ENCODE measurements around the gene TARBP2.
"Not testable (repeated sequence)": the region's sequence is repeated elsewhere in the genome, so short reads cannot be mapped to it uniquely, and the experiment has no call there.

Gene TARBP2

GRCh38 chr12:53476769-53477209 is 24.3 kb upstream of the TARBP2 start:
- Histone ChIP-seq H3K27me3 (ENCODE audit: control insufficient read depth in 1 of 2, insufficient read depth in 2 of 2, low read length in 2 of 2) (no peaks in the 10 kb centered on the region), H3K9me3 (ENCODE audit: control insufficient read depth in 2 of 2, low read length in 2 of 2) (no peaks in the 10 kb centered on the region), H3K4me3 (ENCODE audit: low read length in 2 of 2) (no peak overlapping the region), H3K9ac (ENCODE audit: low read length in 2 of 2) (no peak overlapping the region), H3K4me1 (ENCODE audit: control insufficient read depth, insufficient read depth, low read length) (peaks cover 11% of the 10 kb centered on the region), H3K36me3 (ENCODE audit: control insufficient read depth in 2 of 2, insufficient read depth in 2 of 2, low read length in 2 of 2) (peaks cover 57 to 67% of the 10 kb centered on the region in 2 donors), H3K27ac (ENCODE audit: low read length) (no peak overlapping the region)

- Histone ChIP-seq H3K27ac (ENCODE audit: low read length) (no peak overlapping the region), H3K9me3 (ENCODE audit: control insufficient read depth in 2 of 2, low read length in 2 of 2) (no peaks in the 10 kb centered on the region), H3K36me3 (ENCODE audit: control insufficient read depth in 2 of 2, insufficient read depth in 2 of 2, low read length in 2 of 2) (peaks cover 63 to 65% of the 10 kb centered on the region in 2 donors), H3K27me3 (ENCODE audit: control insufficient read depth in 1 of 2, insufficient read depth in 2 of 2, low read length in 2 of 2) (no peaks in the 10 kb centered on the region), H3K9ac (ENCODE audit: low read length in 2 of 2) (no peak overlapping the region), H3K4me1 (ENCODE audit: control insufficient read depth, insufficient read depth, low read length) (peaks cover 9% of the 10 kb centered on the region), H3K4me3 (ENCODE audit: low read length in 2 of 2) (no peak overlapping the region)
Measured at GRCh38 chr12:53478865-53479264, 22.2 kb upstream of the TARBP2 start.

- H3K9ac ChIP-seq (ENCODE audit: low read length in 2 of 2), result no peak overlapping the region
- H3K4me1 ChIP-seq (ENCODE audit: control insufficient read depth, insufficient read depth, low read length), result peaks cover 9% of the 10 kb centered on the region
Measured at GRCh38 chr12:53479331-53479730, 21.8 kb upstream of the TARBP2 start.

GRCh38 chr12:53480491-53481442 is 20.3 kb upstream of the TARBP2 start:
- Histone ChIP-seq H3K36me3 (ENCODE audit: control insufficient read depth in 2 of 2, insufficient read depth in 2 of 2, low read length in 2 of 2) (peaks cover 51 to 67% of the 10 kb centered on the region in 2 donors), H3K4me3 (ENCODE audit: low read length in 2 of 2) (no peak overlapping the region)

More at GRCh38 chr12:53479331-53479730, 21.8 kb upstream of the TARBP2 start:
- Histone ChIP-seq H3K4me3 (ENCODE audit: low read length in 2 of 2) (no peak overlapping the region), H3K27ac (ENCODE audit: low read length) (no peak overlapping the region), H3K9me3 (ENCODE audit: control insufficient read depth in 2 of 2, low read length in 2 of 2) (no peaks in the 10 kb centered on the region), H3K36me3 (ENCODE audit: control insufficient read depth in 2 of 2, insufficient read depth in 2 of 2, low read length in 2 of 2) (peaks cover 61 to 69% of the 10 kb centered on the region in 2 donors), H3K27me3 (ENCODE audit: control insufficient read depth in 1 of 2, insufficient read depth in 2 of 2, low read length in 2 of 2) (no peaks in the 10 kb centered on the region)

GRCh38 chr12:53481458-53481857 is 19.6 kb upstream of the TARBP2 start:
- H3K4me3 ChIP-seq (ENCODE audit: low read length in 2 of 2); H3K4me1 ChIP-seq (ENCODE audit: control insufficient read depth, insufficient read depth, low read length); H3K9me3 ChIP-seq (ENCODE audit: control insufficient read depth in 2 of 2, low read length in 2 of 2); H3K27ac ChIP-seq (ENCODE audit: low read length); H3K9ac ChIP-seq (ENCODE audit: low read length in 2 of 2); H3K27me3 ChIP-seq (ENCODE audit: control insufficient read depth in 1 of 2, insufficient read depth in 2 of 2, low read length in 2 of 2): not testable (repeated sequence)
- peaks cover 48 to 66% of the 10 kb centered on the region in 2 donors for H3K36me3 ChIP-seq (ENCODE audit: control insufficient read depth in 2 of 2, insufficient read depth in 2 of 2, low read length in 2 of 2)

More at GRCh38 chr12:53480491-53481442, 20.3 kb upstream of the TARBP2 start:
- Histone ChIP-seq H3K9ac (ENCODE audit: low read length in 2 of 2) (no peak overlapping the region), H3K9me3 (ENCODE audit: control insufficient read depth in 2 of 2, low read length in 2 of 2) (no peaks in the 10 kb centered on the region), H3K27me3 (ENCODE audit: control insufficient read depth in 1 of 2, insufficient read depth in 2 of 2, low read length in 2 of 2) (no peaks in the 10 kb centered on the region), H3K4me1 (ENCODE audit: control insufficient read depth, insufficient read depth, low read length) (no peaks in the 10 kb centered on the region), H3K27ac (ENCODE audit: low read length) (no peak overlapping the region)

- Histone ChIP-seq H3K27ac (ENCODE audit: low read length) (no peak overlapping the region), H3K9ac (ENCODE audit: low read length in 2 of 2) (no peak overlapping the region), H3K4me3 (ENCODE audit: low read length in 2 of 2) (no peak overlapping the region), H3K27me3 (ENCODE audit: control insufficient read depth in 1 of 2, insufficient read depth in 2 of 2, low read length in 2 of 2) (no peaks in the 10 kb centered on the region), H3K9me3 (ENCODE audit: control insufficient read depth in 2 of 2, low read length in 2 of 2) (no peaks in the 10 kb centered on the region), H3K4me1 (ENCODE audit: control insufficient read depth, insufficient read depth, low read length) (no peaks in the 10 kb centered on the region), H3K36me3 (ENCODE audit: control insufficient read depth in 2 of 2, insufficient read depth in 2 of 2, low read length in 2 of 2) (peaks cover 46 to 66% of the 10 kb centered on the region in 2 donors)
Measured at GRCh38 chr12:53481939-53482586, 19.0 kb upstream of the TARBP2 start.

- Histone ChIP-seq H3K27me3 (ENCODE audit: control insufficient read depth in 1 of 2, insufficient read depth in 2 of 2, low read length in 2 of 2) (no peaks in the 10 kb centered on the region), H3K4me3 (ENCODE audit: low read length in 2 of 2) (no peak overlapping the region), H3K27ac (ENCODE audit: low read length) (peak overlapping the region; percentile 18), H3K9ac (ENCODE audit: low read length in 2 of 2) (no peak overlapping the region), H3K9me3 (ENCODE audit: control insufficient read depth in 2 of 2, low read length in 2 of 2) (no peaks in the 10 kb centered on the region), H3K4me1 (ENCODE audit: control insufficient read depth, insufficient read depth, low read length) (no peaks in the 10 kb centered on the region), H3K36me3 (ENCODE audit: control insufficient read depth in 2 of 2, insufficient read depth in 2 of 2, low read length in 2 of 2) (peaks cover 48 to 68% of the 10 kb centered on the region in 2 donors)
Measured at GRCh38 chr12:53482626-53483168, 18.4 kb upstream of the TARBP2 start.

GRCh38 chr12:53483225-53483978 is 17.7 kb upstream of the TARBP2 start:
- H3K36me3 ChIP-seq (ENCODE audit: control insufficient read depth in 2 of 2, insufficient read depth in 2 of 2, low read length in 2 of 2), result peaks cover 50 to 70% of the 10 kb centered on the region in 2 donors
- H3K27ac ChIP-seq (ENCODE audit: low read length), result no peak overlapping the region
- no peak overlapping the region for H3K4me3 ChIP-seq (ENCODE audit: low read length in 2 of 2)
- no peak overlapping the region for H3K9ac ChIP-seq (ENCODE audit: low read length in 2 of 2)
- H3K4me1 ChIP-seq (ENCODE audit: control insufficient read depth, insufficient read depth, low read length), result no peaks in the 10 kb centered on the region
- no peaks in the 10 kb centered on the region for H3K9me3 ChIP-seq (ENCODE audit: control insufficient read depth in 2 of 2, low read length in 2 of 2)
- no peaks in the 10 kb centered on the region for H3K27me3 ChIP-seq (ENCODE audit: control insufficient read depth in 1 of 2, insufficient read depth in 2 of 2, low read length in 2 of 2)

- H3K9me3 ChIP-seq (ENCODE audit: control insufficient read depth in 2 of 2, low read length in 2 of 2), result no peaks in the 10 kb centered on the region
- no peak overlapping the region for H3K27ac ChIP-seq (ENCODE audit: low read length)
- no peaks in the 10 kb centered on the region for H3K4me1 ChIP-seq (ENCODE audit: control insufficient read depth, insufficient read depth, low read length)
- no peaks in the 10 kb centered on the region for H3K27me3 ChIP-seq (ENCODE audit: control insufficient read depth in 1 of 2, insufficient read depth in 2 of 2, low read length in 2 of 2)
- H3K9ac ChIP-seq (ENCODE audit: low read length in 2 of 2), result no peak overlapping the region
- H3K4me3 ChIP-seq (ENCODE audit: low read length in 2 of 2), result no peak overlapping the region
- peaks cover 45 to 68% of the 10 kb centered on the region in 2 donors for H3K36me3 ChIP-seq (ENCODE audit: control insufficient read depth in 2 of 2, insufficient read depth in 2 of 2, low read length in 2 of 2)
Measured at GRCh38 chr12:53483979-53484377, 17.1 kb upstream of the TARBP2 start.
